Brain pericyte (primary cell): ENCODE measurements around the gene PLCB3.

ENCODE experiments used
- DNase-seq: peaks from one replicate; pipeline ENCODE4 v3.0.0-alpha.2; 2012; ENCODE audit warnings: low read depth, low spot score

PLCB3 gene

GRCh38 chr11:64220798-64221197 is 30.5 kb upstream of the PLCB3 start:
- DNase-seq, result no peak

GRCh38 chr11:64222651-64223000 is 28.7 kb upstream of the PLCB3 start:
- DNase-seq, result no peak

GRCh38 chr11:64223001-64223651 is 28.2 kb upstream of the PLCB3 start:
- DNase-seq, result no peak

- no peak for DNase-seq
Observed at GRCh38 chr11:64224151-64224890, 27.0 kb upstream of the PLCB3 start.

- DNase-seq, result no peak
Observed at GRCh38 chr11:64224891-64225607, 26.3 kb upstream of the PLCB3 start.

GRCh38 chr11:64225608-64226506 is 25.5 kb upstream of the PLCB3 start, which contains the start of the genes NUDT22 and TRPT1:
TSS of gene NUDT22 (plus strand) at chr11:64226274. CDS start at chr11:64226653, 379 bp downstream.
TSS of gene TRPT1 (minus strand) at chr11:64226186. CDS start at chr11:64225860, 326 bp downstream.
- DNase-seq, result no peak

GRCh38 chr11:64226507-64227051 is 24.8 kb upstream of the PLCB3 start:
- no peak for DNase-seq

GRCh38 chr11:64227405-64227956 is 23.8 kb upstream of the PLCB3 start:
- DNase-seq, result no peak

GRCh38 chr11:64229090-64229743 is 22.1 kb upstream of the PLCB3 start:
- DNase-seq, result no peak

- DNase-seq, result no peak
Observed at GRCh38 chr11:64229744-64230170, 21.6 kb upstream of the PLCB3 start.

- DNase-seq, result peak; percentile 57
Observed at GRCh38 chr11:64230171-64230984, 21.0 kb upstream of the PLCB3 start, which contains the start of gene DNAJC4. TSS of gene DNAJC4 (plus strand) at chr11:64230548. CDS start at chr11:64230855, 307 bp downstream.

- DNase-seq, result no peak
Observed at GRCh38 chr11:64230985-64231365, 20.4 kb upstream of the PLCB3 start.

GRCh38 chr11:64231546-64231945 is 19.8 kb upstream of the PLCB3 start:
- no peak for DNase-seq

GRCh38 chr11:64232182-64232966 is 19.0 kb upstream of the PLCB3 start:
- no peak for DNase-seq

GRCh38 chr11:64232967-64233315 is 18.4 kb upstream of the PLCB3 start:
- DNase-seq, result no peak

- DNase-seq, result no peak
Observed at GRCh38 chr11:64233913-64234586, 17.3 kb upstream of the PLCB3 start, which contains the start of gene VEGFB. TSS of gene VEGFB (plus strand) at chr11:64234584. CDS start at chr11:64234834, 250 bp downstream.

GRCh38 chr11:64234647-64235379 is 16.5 kb upstream of the PLCB3 start:
- no peak for DNase-seq
